ENCODE results near the gene FNDC1. TPM values are rescaled to one million over a fixed set of nuclear protein-coding genes. Genes with fewer than 3 reads are reported as not detected.

Gene FNDC1
- total RNA-seq, 3 donors from 2014 or later (not counting 1 experiment from before 2014, with no cell fraction given), result not detected

DNA sequence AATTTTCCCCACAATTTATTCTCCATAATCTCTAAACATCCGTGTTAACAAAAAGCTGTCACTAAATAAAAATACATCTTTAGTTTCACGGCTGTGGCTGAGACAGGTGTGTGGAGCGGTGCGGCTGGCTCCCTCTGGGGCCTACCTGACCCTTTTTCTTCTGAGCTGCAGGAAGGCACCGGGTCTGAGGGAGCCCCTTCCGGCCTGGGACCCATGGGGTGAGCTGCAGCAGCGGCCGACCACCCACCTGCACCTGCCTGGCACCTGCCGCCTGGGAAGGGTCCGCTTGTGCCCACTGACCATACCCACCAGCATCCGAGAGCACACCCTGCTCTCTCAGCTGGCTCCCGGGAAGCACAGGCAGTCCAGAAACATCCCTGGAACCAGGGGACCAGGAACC lies 41.5 kb upstream of the FNDC1 start:
- Histone ChIP-seq H3K27ac (ENCODE audit: low read length) (no peak overlapping the region), H3K9me3 (ENCODE audit: control insufficient read depth, insufficient read depth, low read length) (no peaks in the 10 kb centered on the region), H3K4me1 (ENCODE audit: control insufficient read depth, insufficient read depth, low read length) (peaks cover 14% of the 10 kb centered on the region), H3K4me3 (ENCODE audit: low read length) (no peak overlapping the region), H3K27me3 (ENCODE audit: control insufficient read depth, insufficient read depth, low read length) (no peaks in the 10 kb centered on the region), H3K36me3 (ENCODE audit: control insufficient read depth, insufficient read depth, low read length) (no peaks in the 10 kb centered on the region)
- no peak for ATAC-seq
- no peak for DNase-seq
- Mint-ChIP-seq H3K27me3 (ENCODE audit: low read depth in 2 of 2) (no peaks in the 10 kb centered on the region), H3K36me3 (no peaks in the 10 kb centered on the region), H3K4me1 (no peaks in the 10 kb centered on the region), H3K4me3 (no peak overlapping the region), H3K9me3 (no peaks in the 10 kb centered on the region), H3K27ac (no peak overlapping the region)
- TF ChIP-seq, protein P1, sequence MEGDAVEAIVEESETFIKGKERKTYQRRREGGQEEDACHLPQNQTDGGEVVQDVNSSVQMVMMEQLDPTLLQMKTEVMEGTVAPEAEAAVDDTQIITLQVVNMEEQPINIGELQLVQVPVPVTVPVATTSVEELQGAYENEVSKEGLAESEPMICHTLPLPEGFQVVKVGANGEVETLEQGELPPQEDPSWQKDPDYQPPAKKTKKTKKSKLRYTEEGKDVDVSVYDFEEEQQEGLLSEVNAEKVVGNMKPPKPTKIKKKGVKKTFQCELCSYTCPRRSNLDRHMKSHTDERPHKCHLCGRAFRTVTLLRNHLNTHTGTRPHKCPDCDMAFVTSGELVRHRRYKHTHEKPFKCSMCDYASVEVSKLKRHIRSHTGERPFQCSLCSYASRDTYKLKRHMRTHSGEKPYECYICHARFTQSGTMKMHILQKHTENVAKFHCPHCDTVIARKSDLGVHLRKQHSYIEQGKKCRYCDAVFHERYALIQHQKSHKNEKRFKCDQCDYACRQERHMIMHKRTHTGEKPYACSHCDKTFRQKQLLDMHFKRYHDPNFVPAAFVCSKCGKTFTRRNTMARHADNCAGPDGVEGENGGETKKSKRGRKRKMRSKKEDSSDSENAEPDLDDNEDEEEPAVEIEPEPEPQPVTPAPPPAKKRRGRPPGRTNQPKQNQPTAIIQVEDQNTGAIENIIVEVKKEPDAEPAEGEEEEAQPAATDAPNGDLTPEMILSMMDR (IDR thresholded peaks at IDR 0.05), result no peak
- WGBS (ENCODE audit: insufficient coverage), result 88% methylated on average over 12 of the region's 12 CpGs
- intact Hi-C loops (cut with micrococcal nuclease), result no loop called here

DNA sequence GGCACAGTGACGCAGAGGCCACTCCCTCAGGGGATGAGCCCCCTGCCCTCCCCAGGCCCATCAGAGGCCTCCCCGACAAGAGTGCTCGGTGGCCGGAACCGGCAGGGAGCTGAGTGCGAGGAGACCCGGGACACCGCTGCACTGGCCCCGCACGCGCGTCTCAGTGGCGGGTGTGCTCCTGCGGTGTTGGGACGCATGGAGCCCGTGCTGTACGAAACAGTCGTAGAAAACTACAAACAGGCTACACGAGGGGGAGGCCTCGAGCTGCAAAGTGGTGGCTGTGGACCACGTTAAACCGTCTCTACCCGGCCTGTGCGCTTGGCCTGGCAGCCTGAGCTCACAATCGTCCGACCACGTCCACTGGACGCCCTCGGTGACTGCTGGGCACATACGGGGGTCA lies 40.2 kb upstream of the FNDC1 start:
- Histone ChIP-seq H3K36me3 (ENCODE audit: control insufficient read depth, insufficient read depth, low read length) (no peaks in the 10 kb centered on the region), H3K9me3 (ENCODE audit: control insufficient read depth, insufficient read depth, low read length) (no peaks in the 10 kb centered on the region), H3K27ac (ENCODE audit: low read length) (no peak overlapping the region), H3K4me1 (ENCODE audit: control insufficient read depth, insufficient read depth, low read length) (peaks cover 14% of the 10 kb centered on the region), H3K4me3 (ENCODE audit: low read length) (no peak overlapping the region), H3K27me3 (ENCODE audit: control insufficient read depth, insufficient read depth, low read length) (no peaks in the 10 kb centered on the region)
- H3K27me3 Mint-ChIP-seq (ENCODE audit: low read depth in 2 of 2), result no peaks in the 10 kb centered on the region
- TF ChIP-seq, protein P1 (IDR thresholded peaks at IDR 0.05), result no peak
- peaks cover 0 to 6% of the 10 kb centered on the region in 2 donors for H3K4me1 Mint-ChIP-seq
- 97% methylated on average over 30 of the region's 30 CpGs for WGBS (ENCODE audit: insufficient coverage)
- no peaks in the 10 kb centered on the region for H3K36me3 Mint-ChIP-seq
- no peaks in the 10 kb centered on the region for H3K9me3 Mint-ChIP-seq
- ATAC-seq (no peak), DNase-seq (no peak)
- H3K4me3 Mint-ChIP-seq, result no peak overlapping the region
- intact Hi-C loops (cut with micrococcal nuclease), result no loop called here
- H3K27ac Mint-ChIP-seq, result no peak overlapping the region

DNA sequence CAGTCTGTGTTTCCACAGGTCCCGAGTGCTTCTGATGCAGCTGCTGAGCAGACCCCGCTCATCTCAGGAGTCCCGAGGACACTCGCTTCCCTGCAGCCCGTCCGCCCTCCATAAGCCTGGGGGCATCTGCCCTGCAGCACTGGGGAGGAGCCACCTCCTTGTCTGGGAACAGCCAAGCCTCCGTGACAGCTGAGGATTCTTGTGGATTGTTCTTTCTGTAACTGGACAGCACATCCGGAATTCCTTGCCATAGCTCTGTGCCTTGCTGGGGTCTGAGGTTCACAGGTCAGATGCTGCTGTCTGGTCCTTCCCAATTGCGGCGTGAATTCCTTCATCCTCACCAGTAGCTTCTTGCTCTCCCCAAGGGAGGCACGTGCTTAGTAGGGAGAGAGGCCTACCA lies 38.4 kb upstream of the FNDC1 start:
- Histone ChIP-seq H3K9me3 (ENCODE audit: control insufficient read depth, insufficient read depth, low read length) (no peaks in the 10 kb centered on the region), H3K36me3 (ENCODE audit: control insufficient read depth, insufficient read depth, low read length) (no peaks in the 10 kb centered on the region), H3K27ac (ENCODE audit: low read length) (no peak overlapping the region), H3K4me3 (ENCODE audit: low read length) (no peak overlapping the region), H3K27me3 (ENCODE audit: control insufficient read depth, insufficient read depth, low read length) (no peaks in the 10 kb centered on the region), H3K4me1 (ENCODE audit: control insufficient read depth, insufficient read depth, low read length) (peaks cover 18% of the 10 kb centered on the region)
- 96% methylated on average over 10 of the region's 11 CpGs for WGBS (ENCODE audit: insufficient coverage)
- Mint-ChIP-seq H3K36me3 (no peaks in the 10 kb centered on the region), H3K9me3 (no peaks in the 10 kb centered on the region), H3K27me3 (ENCODE audit: low read depth in 2 of 2) (no peaks in the 10 kb centered on the region), H3K4me3 (no peak overlapping the region), H3K4me1 (peaks cover 6 to 12% of the 10 kb centered on the region in 2 donors), H3K27ac (no peak overlapping the region)
- intact Hi-C loops (cut with micrococcal nuclease), result loop anchor here (5.0 kb wide), 1 partner anchor 429 kb away; no protein-coding TSS in a partner anchor
- ATAC-seq (no peak), DNase-seq (no peak)
- TF ChIP-seq, protein P1 (IDR thresholded peaks at IDR 0.05), result no peak

DNA sequence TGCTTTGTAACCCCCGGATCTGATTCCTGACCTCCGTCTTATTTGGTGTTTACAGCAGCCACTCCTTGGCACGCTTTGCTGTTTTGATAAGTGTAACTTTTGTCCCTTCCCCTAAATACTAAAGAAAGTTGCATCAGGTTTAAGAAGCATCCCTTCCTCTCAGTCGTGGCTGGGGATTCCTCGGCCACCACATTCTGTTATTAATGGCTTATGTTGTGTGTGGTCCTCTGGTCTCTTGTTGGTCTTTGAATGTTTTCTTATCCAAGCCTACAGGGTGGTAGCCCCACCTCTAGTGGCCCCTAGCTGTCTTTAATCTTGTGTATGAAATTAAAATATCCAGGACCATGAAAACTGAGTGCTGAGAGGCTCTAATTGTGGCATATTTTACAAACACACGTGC lies 37.5 kb upstream of the FNDC1 start:
- no peak overlapping the region for H3K27ac ChIP-seq (ENCODE audit: low read length)
- H3K36me3 ChIP-seq (ENCODE audit: control insufficient read depth, insufficient read depth, low read length), result no peaks in the 10 kb centered on the region
- no peaks in the 10 kb centered on the region for H3K27me3 Mint-ChIP-seq (ENCODE audit: low read depth in 2 of 2)
- no peaks in the 10 kb centered on the region for H3K27me3 ChIP-seq (ENCODE audit: control insufficient read depth, insufficient read depth, low read length)
- H3K4me1 Mint-ChIP-seq, result peaks cover 6 to 12% of the 10 kb centered on the region in 2 donors
- 98% methylated on average over 6 of the region's 6 CpGs for WGBS (ENCODE audit: insufficient coverage)
- no peak overlapping the region for H3K4me3 Mint-ChIP-seq
- ATAC-seq (no peak), DNase-seq (no peak)
- TF ChIP-seq, protein P1 (IDR thresholded peaks at IDR 0.05), result no peak
- intact Hi-C loops (cut with micrococcal nuclease), result loop anchor here (5.0 kb wide), 1 partner anchor 429 kb away; no protein-coding TSS in a partner anchor
- no peak overlapping the region for H3K27ac Mint-ChIP-seq
- no peaks in the 10 kb centered on the region for H3K9me3 ChIP-seq (ENCODE audit: control insufficient read depth, insufficient read depth, low read length)
- H3K9me3 Mint-ChIP-seq, result no peaks in the 10 kb centered on the region
- H3K36me3 Mint-ChIP-seq, result no peaks in the 10 kb centered on the region
- H3K4me3 ChIP-seq (ENCODE audit: low read length), result no peak overlapping the region
- peaks cover 12% of the 10 kb centered on the region for H3K4me1 ChIP-seq (ENCODE audit: control insufficient read depth, insufficient read depth, low read length)

Measured in natural killer cell (primary cell).